Neural cell (in vitro differentiated cells): ENCODE data around the gene PHIP.

Source experiments
- TAF1 ChIP-seq: IDR thresholded peaks from 2 replicates; pipeline ENCODE4 v1.6.1; 2012; ENCODE audit warnings: low read depth
- TF ChIP-seq, protein P1 (sequence below): fragments of 450-650 bp; IDR thresholded peaks from 2 replicates; pipeline ENCODE4 v1.5.1; 2014; ENCODE audit warnings: antibody characterized with exemption, mild to moderate bottlenecking, moderate library complexity; ENCODE audit not compliant: poor library complexity, severe bottlenecking

DNA sequence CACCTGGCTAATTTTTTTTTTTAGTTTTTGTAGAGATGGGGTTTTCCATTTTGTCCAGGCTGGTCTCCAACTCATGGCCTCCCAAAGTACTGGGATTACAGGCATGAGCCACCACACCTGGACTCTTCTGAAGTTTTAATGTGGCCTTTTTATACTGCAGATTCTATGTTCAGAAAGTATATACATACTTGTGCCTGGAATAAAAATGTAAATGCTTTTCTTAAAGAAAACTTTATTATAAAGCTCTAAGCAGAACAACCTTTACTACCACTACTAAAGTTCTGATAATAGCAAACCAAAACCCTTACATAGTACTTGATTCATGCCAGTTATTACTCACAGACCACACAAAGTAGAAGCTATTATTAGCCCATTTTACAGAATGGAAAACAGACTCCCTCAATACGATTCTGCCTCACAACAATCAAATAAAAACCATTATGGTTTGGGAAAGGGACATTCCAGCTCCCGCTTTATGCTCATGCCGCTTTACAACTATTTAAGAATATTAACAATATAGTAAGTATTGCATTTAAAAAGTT, 5.3 kb downstream of the PHIP start:
- TF ChIP-seq, protein P1, sequence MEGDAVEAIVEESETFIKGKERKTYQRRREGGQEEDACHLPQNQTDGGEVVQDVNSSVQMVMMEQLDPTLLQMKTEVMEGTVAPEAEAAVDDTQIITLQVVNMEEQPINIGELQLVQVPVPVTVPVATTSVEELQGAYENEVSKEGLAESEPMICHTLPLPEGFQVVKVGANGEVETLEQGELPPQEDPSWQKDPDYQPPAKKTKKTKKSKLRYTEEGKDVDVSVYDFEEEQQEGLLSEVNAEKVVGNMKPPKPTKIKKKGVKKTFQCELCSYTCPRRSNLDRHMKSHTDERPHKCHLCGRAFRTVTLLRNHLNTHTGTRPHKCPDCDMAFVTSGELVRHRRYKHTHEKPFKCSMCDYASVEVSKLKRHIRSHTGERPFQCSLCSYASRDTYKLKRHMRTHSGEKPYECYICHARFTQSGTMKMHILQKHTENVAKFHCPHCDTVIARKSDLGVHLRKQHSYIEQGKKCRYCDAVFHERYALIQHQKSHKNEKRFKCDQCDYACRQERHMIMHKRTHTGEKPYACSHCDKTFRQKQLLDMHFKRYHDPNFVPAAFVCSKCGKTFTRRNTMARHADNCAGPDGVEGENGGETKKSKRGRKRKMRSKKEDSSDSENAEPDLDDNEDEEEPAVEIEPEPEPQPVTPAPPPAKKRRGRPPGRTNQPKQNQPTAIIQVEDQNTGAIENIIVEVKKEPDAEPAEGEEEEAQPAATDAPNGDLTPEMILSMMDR = no peak
- TF ChIP-seq TAF1 = no peak
